ENCODE measurements around the gene NKIRAS1.

NKIRAS1 gene

GRCh38 chr3:23954144-23954543 lies 37.4 kb upstream of the NKIRAS1 start:
- TF ChIP-seq REST (IDR thresholded peaks at IDR 0.05; ENCODE audit: insufficient read depth in 1 of 2, low read depth in 2 of 2, low read length in 2 of 2) (no peak), FOXP2 (optimal IDR thresholded peaks at IDR 0.05; ENCODE audit: borderline replicate concordance, extremely low read depth, extremely low read length, insufficient read depth) (no peak), POLR2AphosphoS5 (IDR thresholded peaks at IDR 0.05; ENCODE audit: low read depth, low read length) (no peak), TAF1 (IDR thresholded peaks at IDR 0.05; ENCODE audit: borderline replicate concordance, insufficient read depth, low read length) (no peak), SIN3A (IDR thresholded peaks at IDR 0.05; ENCODE audit: borderline replicate concordance, insufficient read depth, low read length) (no peak)

- TF ChIP-seq POLR2AphosphoS5 (IDR thresholded peaks at IDR 0.05; ENCODE audit: low read depth, low read length): no peak
- TF ChIP-seq REST (IDR thresholded peaks at IDR 0.05; ENCODE audit: insufficient read depth in 1 of 2, low read depth in 2 of 2, low read length in 2 of 2): no peak
Observed at GRCh38 chr3:23953523-23953922, 36.7 kb upstream of the NKIRAS1 start.

- TF ChIP-seq TAF1 (IDR thresholded peaks at IDR 0.05; ENCODE audit: borderline replicate concordance, insufficient read depth, low read length) (no peak), POLR2AphosphoS5 (IDR thresholded peaks at IDR 0.05; ENCODE audit: low read depth, low read length) (no peak), SIN3A (IDR thresholded peaks at IDR 0.05; ENCODE audit: borderline replicate concordance, insufficient read depth, low read length) (no peak), FOXP2 (optimal IDR thresholded peaks at IDR 0.05; ENCODE audit: borderline replicate concordance, extremely low read depth, extremely low read length, insufficient read depth) (no peak), REST (IDR thresholded peaks at IDR 0.05; ENCODE audit: insufficient read depth in 1 of 2, low read depth in 2 of 2, low read length in 2 of 2) (no peak)
Observed at GRCh38 chr3:23952646-23953045, 35.9 kb upstream of the NKIRAS1 start.

- no peak for TF ChIP-seq TAF1 (IDR thresholded peaks at IDR 0.05; ENCODE audit: borderline replicate concordance, insufficient read depth, low read length)
- TF ChIP-seq REST (IDR thresholded peaks at IDR 0.05; ENCODE audit: insufficient read depth in 1 of 2, low read depth in 2 of 2, low read length in 2 of 2): no peak
- no peak for TF ChIP-seq FOXP2 (optimal IDR thresholded peaks at IDR 0.05; ENCODE audit: borderline replicate concordance, extremely low read depth, extremely low read length, insufficient read depth)
- no peak for TF ChIP-seq SIN3A (IDR thresholded peaks at IDR 0.05; ENCODE audit: borderline replicate concordance, insufficient read depth, low read length)
- TF ChIP-seq POLR2AphosphoS5 (IDR thresholded peaks at IDR 0.05; ENCODE audit: low read depth, low read length): no peak
Observed at GRCh38 chr3:23950293-23950692, 33.5 kb upstream of the NKIRAS1 start.

- TF ChIP-seq SIN3A (IDR thresholded peaks at IDR 0.05; ENCODE audit: borderline replicate concordance, insufficient read depth, low read length): no peak
Observed at GRCh38 chr3:23949784-23950183, 33.0 kb upstream of the NKIRAS1 start.

All from PFSK-1 (cell line).